A673 (cell line): ENCODE data around the gene ATG10. TPM values are rescaled to one million over a fixed set of nuclear protein-coding genes. Genes with fewer than 3 reads are reported as not detected.
"Not testable (repeated sequence)": the region's sequence is repeated elsewhere in the genome, so short reads cannot be mapped to it uniquely, and the experiment has no call there.

Experiments used
- BruUV-seq: library from RNA; stranded (reverse); fragments of 400-500 nt; replicated peaks from 2 replicates; lab custom pipeline; 2021; lab: Mats Ljungman, UMichigan
- CTCF ChIA-PET: fragments of 300-600 bp; sonication (Branson Sonifier 250); formaldehyde crosslinking; loops from one replicate; lab custom pipeline; 2022; ENCODE audit warnings: antibody characterized with exemption; lab: Charles Lee
- POLR2A ChIA-PET: fragments of 300-600 bp; sonication (Branson Sonifier 250); formaldehyde crosslinking; loops from one replicate; lab custom pipeline; 2022; ENCODE audit warnings: antibody characterized with exemption; ENCODE audit not compliant: low non-redundant PET; lab: Charles Lee
- DNase-seq: peaks from one replicate; pipeline ENCODE4 v3.0.0-alpha.2; 2015; ENCODE audit warnings: low spot score
- H3K27ac ChIP-seq: fragments of 200-600 bp; sonication (generic); 2 replicates; pipeline ENCODE4 v1.5.1; 2016; ENCODE audit warnings: mixed run types, low read depth, mild to moderate bottlenecking, mixed read lengths, antibody characterized with exemption, low read length; ENCODE audit not compliant: poor library complexity, severe bottlenecking
- H3K27me3 ChIP-seq: fragments of 200-600 bp; sonication (generic); replicated peaks from 2 replicates; pipeline ENCODE4 v1.6.1; 2017; ENCODE audit warnings: mixed run types, low read depth, mild to moderate bottlenecking, mixed read lengths, antibody characterized with exemption, low read length; ENCODE audit not compliant: insufficient read depth, poor library complexity
- H3K36me3 ChIP-seq: fragments of 200-600 bp; sonication (generic); 2 replicates; pipeline ENCODE4 v1.6.1; 2016; ENCODE audit warnings: mixed run types, mild to moderate bottlenecking, mixed read lengths, antibody characterized with exemption, low read length; ENCODE audit not compliant: insufficient read depth, poor library complexity, severe bottlenecking
- H3K4me1 ChIP-seq: fragments of 200-600 bp; sonication (generic); 2 replicates; pipeline ENCODE4 v1.6.1; 2017; ENCODE audit warnings: mixed run types, mild to moderate bottlenecking, mixed read lengths, antibody characterized with exemption, low read length; ENCODE audit not compliant: insufficient read depth, poor library complexity, severe bottlenecking
- H3K4me3 ChIP-seq: fragments of 200-600 bp; sonication (generic); 2 replicates; pipeline ENCODE4 v1.5.1; 2016; ENCODE audit warnings: low read depth, mixed run types, mild to moderate bottlenecking, mixed read lengths, low read length; ENCODE audit not compliant: poor library complexity, severe bottlenecking
- H3K9me3 ChIP-seq: fragments of 200-600 bp; sonication (generic); 2 replicates; pipeline ENCODE4 v1.6.1; 2016; ENCODE audit warnings: mixed run types, low read depth, mild to moderate bottlenecking, mixed read lengths, antibody characterized with exemption, low read length; ENCODE audit not compliant: poor library complexity, severe bottlenecking
- CTCF ChIP-seq: fragments of 300-800, 200-600 bp; sonication (generic); conservative IDR thresholded peaks from 2 replicates; pipeline ENCODE4 v1.5.1; 2017; ENCODE audit warnings: low read depth, mild to moderate bottlenecking, antibody characterized with exemption, low read length, moderate library complexity, mixed read lengths
- EZH2 ChIP-seq: fragments of 200-600 bp; sonication (generic); IDR thresholded peaks from 2 replicates; pipeline ENCODE4 v1.6.1; 2017; ENCODE audit warnings: borderline replicate concordance, low read depth, mild to moderate bottlenecking, mixed read lengths, antibody characterized with exemption, low read length; ENCODE audit not compliant: poor library complexity, severe bottlenecking
- intact Hi-C: fragments of 100-400 bp; cut with micrococcal nuclease; formaldehyde crosslinking; loops from one replicate; pipeline ENCODE4 v1.10.0; 2022; ENCODE audit not compliant: unreplicated experiment
- total RNA-seq: library from RNA; stranded (reverse); gene quantifications from 2 replicates; pipeline ENCODE4 v1.2.3, GENCODE V29; 2021

Gene ATG10
- total RNA-seq, 1 experiment from 2014 or later: 17.1 TPM

GRCh38 chr5:82011761-82012160, 39.9 kb downstream of the ATG10 start:
- no peak for TF ChIP-seq CTCF
- no peak for TF ChIP-seq EZH2
- ChIA-PET POLR2A (interaction anchor here (0.6 to 0.8 kb wide), 2 partner anchors 50 to 541 kb away, joined by 5 to 7 read pairs; no protein-coding TSS in a partner anchor), CTCF (no interaction called here)
- no peaks in the 10 kb centered on the region for H3K36me3 ChIP-seq
- no peak overlapping the region for H3K27ac ChIP-seq
- no peaks in the 10 kb centered on the region for H3K4me1 ChIP-seq
- H3K9me3 ChIP-seq: peaks cover 6% of the 10 kb centered on the region
- H3K4me3 ChIP-seq: no peak overlapping the region
- intact Hi-C loops: no loop called here
- DNase-seq: no peak
- no peaks in the 10 kb centered on the region for H3K27me3 ChIP-seq
- no TSS peak for BruUV-seq

GRCh38 chr5:82014644-82015043, 42.8 kb downstream of the ATG10 start:
- H3K27me3 ChIP-seq, H3K27ac ChIP-seq, H3K36me3 ChIP-seq, H3K4me1 ChIP-seq, BruUV-seq, POLR2A ChIA-PET, CTCF ChIA-PET, intact Hi-C loops, DNase-seq, H3K4me3 ChIP-seq, H3K9me3 ChIP-seq: not testable (repeated sequence)

GRCh38 chr5:82018462-82018861, 46.6 kb downstream of the ATG10 start:
- no peak for TF ChIP-seq EZH2
- no peak for TF ChIP-seq CTCF
- Histone ChIP-seq H3K27me3 (no peaks in the 10 kb centered on the region), H3K9me3 (peaks cover 6% of the 10 kb centered on the region), H3K36me3 (no peaks in the 10 kb centered on the region), H3K4me3 (no peak overlapping the region), H3K27ac (no peak overlapping the region), H3K4me1 (peaks cover 9% of the 10 kb centered on the region)
- DNase-seq: no peak
- BruUV-seq: no TSS peak
- intact Hi-C loops: no loop called here
- ChIA-PET CTCF (no interaction called here), POLR2A (no interaction called here)
